ENCODE data around the gene BAIAP2L2.

DNA sequence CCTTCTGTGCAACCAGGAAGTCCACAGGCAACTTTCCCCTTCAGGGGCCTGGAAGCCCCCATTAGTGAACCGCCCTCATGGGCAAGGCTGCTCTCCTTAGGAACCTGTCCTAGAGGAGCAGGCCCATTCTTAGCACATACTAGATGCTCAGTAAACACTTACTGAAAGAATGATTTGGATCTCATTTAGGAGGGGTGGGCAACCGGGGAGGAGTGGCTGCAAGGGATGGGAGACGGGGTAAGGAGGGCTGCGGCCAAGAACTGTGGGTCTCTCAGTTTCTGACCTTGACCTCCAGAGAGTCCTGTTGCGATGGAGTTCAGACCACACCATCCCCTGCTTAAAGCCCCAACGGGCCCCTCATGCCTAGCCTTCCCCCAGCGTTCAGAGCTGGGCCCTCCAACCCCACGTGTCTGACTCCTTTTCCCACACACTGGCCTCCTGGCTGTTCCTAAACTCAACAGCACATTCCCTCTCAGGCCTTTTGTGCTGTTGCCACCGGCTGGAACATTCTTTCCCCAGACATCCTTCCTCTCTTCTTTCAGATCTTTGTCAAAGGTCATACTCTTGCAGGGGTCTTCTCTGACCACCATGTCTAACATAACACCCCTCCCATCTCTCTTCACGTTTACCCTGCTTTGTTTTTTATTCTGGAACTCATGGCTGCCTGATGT, 74.0 kb downstream of the BAIAP2L2 start:
- TF ChIP-seq TAF1 (IDR thresholded peaks at IDR 0.05; ENCODE audit: low read depth) (no peak), EP300 (IDR thresholded peaks at IDR 0.05; ENCODE audit: borderline replicate concordance) (no peak), RAD21 (IDR thresholded peaks at IDR 0.05; ENCODE audit: low read depth) (no peak), NFIC (IDR thresholded peaks at IDR 0.05) (no peak), CEBPB (IDR thresholded peaks at IDR 0.05) (no peak), FOXM1 (IDR thresholded peaks at IDR 0.05; ENCODE audit: borderline replicate concordance, low read depth) (no peak), EGR1 (IDR thresholded peaks at IDR 0.05) (no peak), TEAD4 (IDR thresholded peaks at IDR 0.05) (no peak), CREB1 (IDR thresholded peaks at IDR 0.05; ENCODE audit: low read depth) (no peak), YY1 (IDR thresholded peaks at IDR 0.05; ENCODE audit: low read depth) (no peak), ZBTB7A (IDR thresholded peaks at IDR 0.05; ENCODE audit: low read depth) (no peak)
- TF ChIP-seq, protein P1, sequence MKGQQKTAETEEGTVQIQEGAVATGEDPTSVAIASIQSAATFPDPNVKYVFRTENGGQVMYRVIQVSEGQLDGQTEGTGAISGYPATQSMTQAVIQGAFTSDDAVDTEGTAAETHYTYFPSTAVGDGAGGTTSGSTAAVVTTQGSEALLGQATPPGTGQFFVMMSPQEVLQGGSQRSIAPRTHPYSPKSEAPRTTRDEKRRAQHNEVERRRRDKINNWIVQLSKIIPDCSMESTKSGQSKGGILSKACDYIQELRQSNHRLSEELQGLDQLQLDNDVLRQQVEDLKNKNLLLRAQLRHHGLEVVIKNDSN (IDR thresholded peaks at IDR 0.05), result no peak
- TF ChIP-seq, protein P2, sequence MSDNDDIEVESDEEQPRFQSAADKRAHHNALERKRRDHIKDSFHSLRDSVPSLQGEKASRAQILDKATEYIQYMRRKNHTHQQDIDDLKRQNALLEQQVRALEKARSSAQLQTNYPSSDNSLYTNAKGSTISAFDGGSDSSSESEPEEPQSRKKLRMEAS (IDR thresholded peaks at IDR 0.05), result no peak
- TF ChIP-seq, protein P3, sequence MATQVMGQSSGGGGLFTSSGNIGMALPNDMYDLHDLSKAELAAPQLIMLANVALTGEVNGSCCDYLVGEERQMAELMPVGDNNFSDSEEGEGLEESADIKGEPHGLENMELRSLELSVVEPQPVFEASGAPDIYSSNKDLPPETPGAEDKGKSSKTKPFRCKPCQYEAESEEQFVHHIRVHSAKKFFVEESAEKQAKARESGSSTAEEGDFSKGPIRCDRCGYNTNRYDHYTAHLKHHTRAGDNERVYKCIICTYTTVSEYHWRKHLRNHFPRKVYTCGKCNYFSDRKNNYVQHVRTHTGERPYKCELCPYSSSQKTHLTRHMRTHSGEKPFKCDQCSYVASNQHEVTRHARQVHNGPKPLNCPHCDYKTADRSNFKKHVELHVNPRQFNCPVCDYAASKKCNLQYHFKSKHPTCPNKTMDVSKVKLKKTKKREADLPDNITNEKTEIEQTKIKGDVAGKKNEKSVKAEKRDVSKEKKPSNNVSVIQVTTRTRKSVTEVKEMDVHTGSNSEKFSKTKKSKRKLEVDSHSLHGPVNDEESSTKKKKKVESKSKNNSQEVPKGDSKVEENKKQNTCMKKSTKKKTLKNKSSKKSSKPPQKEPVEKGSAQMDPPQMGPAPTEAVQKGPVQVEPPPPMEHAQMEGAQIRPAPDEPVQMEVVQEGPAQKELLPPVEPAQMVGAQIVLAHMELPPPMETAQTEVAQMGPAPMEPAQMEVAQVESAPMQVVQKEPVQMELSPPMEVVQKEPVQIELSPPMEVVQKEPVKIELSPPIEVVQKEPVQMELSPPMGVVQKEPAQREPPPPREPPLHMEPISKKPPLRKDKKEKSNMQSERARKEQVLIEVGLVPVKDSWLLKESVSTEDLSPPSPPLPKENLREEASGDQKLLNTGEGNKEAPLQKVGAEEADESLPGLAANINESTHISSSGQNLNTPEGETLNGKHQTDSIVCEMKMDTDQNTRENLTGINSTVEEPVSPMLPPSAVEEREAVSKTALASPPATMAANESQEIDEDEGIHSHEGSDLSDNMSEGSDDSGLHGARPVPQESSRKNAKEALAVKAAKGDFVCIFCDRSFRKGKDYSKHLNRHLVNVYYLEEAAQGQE (IDR thresholded peaks at IDR 0.05; ENCODE audit: low read depth), result no peak

All from Ishikawa (cell line).